Choroid plexus epithelial cell (primary cell): ENCODE measurements around the gene ANKRD13A.
"Not testable (repeated sequence)": the region's sequence is repeated elsewhere in the genome, so short reads cannot be mapped to it uniquely, and the experiment has no call there.

Source experiments
- DNase-seq: peaks from one replicate; pipeline ENCODE4 v3.0.0-alpha.2; 2010; ENCODE audit warnings: low read depth
- H3K4me3 ChIP-seq: 2 replicates; pipeline ENCODE4 v1.5.1; 2011; ENCODE audit warnings: low read depth, mild to moderate bottlenecking, control low read depth, low read length, moderate library complexity
- TF ChIP-seq, protein P1 (sequence below): conservative IDR thresholded peaks from 2 replicates; pipeline ENCODE4 v1.5.1; 2011; ENCODE audit warnings: low read depth, mild to moderate bottlenecking, control low read depth, inconsistent platforms, low read length, moderate library complexity

Gene ANKRD13A

GRCh38 chr12:110084314-110085015 lies 85.2 kb downstream of the ANKRD13A start:
- TF ChIP-seq, protein P1, sequence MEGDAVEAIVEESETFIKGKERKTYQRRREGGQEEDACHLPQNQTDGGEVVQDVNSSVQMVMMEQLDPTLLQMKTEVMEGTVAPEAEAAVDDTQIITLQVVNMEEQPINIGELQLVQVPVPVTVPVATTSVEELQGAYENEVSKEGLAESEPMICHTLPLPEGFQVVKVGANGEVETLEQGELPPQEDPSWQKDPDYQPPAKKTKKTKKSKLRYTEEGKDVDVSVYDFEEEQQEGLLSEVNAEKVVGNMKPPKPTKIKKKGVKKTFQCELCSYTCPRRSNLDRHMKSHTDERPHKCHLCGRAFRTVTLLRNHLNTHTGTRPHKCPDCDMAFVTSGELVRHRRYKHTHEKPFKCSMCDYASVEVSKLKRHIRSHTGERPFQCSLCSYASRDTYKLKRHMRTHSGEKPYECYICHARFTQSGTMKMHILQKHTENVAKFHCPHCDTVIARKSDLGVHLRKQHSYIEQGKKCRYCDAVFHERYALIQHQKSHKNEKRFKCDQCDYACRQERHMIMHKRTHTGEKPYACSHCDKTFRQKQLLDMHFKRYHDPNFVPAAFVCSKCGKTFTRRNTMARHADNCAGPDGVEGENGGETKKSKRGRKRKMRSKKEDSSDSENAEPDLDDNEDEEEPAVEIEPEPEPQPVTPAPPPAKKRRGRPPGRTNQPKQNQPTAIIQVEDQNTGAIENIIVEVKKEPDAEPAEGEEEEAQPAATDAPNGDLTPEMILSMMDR: no peak
- DNase-seq: no peak
- H3K4me3 ChIP-seq: no peak overlapping the region

DNA sequence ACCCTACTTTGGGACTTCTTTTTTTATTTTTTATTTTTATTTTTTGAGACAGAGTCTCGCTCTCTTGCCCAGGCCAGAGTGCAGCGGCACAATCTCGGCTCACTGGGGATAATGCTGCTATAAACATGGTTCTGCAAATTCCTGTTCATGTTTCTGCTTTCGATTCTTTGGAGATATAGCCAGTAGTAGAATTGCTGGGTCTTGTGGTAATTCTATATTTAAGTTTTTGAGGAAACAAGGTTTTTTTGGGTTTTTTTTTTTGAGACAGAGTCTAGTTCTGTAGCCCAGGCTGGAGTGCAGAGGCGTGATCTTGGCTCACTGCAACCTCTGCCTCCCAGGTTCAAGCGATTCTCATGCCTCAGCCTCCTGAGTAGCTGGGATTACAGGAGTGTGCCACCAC lies 89.0 kb downstream of the ANKRD13A start:
- DNase-seq, H3K4me3 ChIP-seq: not testable (repeated sequence)

DNA sequence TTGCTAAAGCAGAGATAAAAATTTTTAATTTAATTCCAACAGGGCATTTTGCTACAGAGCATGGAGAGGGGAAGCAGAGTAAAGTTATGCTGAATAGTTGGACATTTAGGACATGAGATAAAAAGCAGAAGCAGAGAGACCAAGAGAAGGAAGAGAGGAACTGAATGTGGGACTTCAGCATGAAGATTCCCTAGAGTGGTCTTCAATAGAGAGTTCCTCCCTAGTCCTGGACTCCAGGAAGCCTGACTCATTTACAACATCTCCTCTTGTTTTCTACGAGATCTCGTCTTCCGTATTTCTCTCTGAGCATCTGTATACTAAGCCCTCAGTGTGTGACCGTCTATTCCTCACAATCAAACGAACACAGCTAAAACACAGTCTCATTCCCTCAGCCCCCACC lies 89.7 kb downstream of the ANKRD13A start:
- no peak for DNase-seq
- TF ChIP-seq, protein P1: no peak
- no peak overlapping the region for H3K4me3 ChIP-seq
